ENCODE results near the gene TUBGCP2. TPM values are rescaled to one million over a fixed set of nuclear protein-coding genes. Genes with fewer than 3 reads are reported as not detected.

Gene TUBGCP2
- total and polyA plus RNA-seq, 9 of the 15 experiments (the other 6 are each of a cell fraction or from before 2014, with no cell fraction given) = 4.3 to 56.6 (median 28.4) TPM

DNA sequence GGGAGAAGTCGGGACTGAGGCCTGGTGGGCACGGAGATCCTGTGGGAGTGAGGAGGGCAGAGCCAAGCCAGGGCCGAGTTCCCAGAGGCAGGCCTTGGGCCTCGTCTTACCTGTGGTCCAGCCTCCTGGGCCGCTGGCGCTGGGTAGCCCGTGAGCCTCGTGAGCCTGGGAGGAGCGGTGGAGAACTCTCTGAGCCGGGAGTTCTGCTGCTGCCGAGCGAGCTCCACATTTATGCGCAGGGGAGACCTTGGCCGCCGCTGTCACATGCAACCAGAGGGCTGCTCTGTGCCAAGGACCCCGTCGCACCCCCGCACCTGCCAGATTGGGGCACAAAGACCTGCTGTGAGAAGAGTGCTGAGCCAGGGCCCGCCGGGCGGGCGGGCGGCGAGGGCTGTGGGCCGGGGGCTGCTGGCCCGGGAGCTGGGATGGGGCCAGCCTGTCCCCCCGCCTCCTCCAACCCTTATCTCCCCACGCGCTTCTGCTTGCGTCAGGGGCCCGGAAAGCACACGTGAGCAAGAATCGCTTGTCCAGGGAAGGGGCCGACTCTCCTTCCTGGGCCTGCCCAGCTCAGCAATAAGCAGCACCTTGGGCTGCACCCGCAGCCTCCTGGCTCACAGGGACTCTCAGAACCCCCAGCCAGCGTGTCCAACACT, 60.9 kb downstream of the TUBGCP2 start (continued):
- TF ChIP-seq, protein P1, sequence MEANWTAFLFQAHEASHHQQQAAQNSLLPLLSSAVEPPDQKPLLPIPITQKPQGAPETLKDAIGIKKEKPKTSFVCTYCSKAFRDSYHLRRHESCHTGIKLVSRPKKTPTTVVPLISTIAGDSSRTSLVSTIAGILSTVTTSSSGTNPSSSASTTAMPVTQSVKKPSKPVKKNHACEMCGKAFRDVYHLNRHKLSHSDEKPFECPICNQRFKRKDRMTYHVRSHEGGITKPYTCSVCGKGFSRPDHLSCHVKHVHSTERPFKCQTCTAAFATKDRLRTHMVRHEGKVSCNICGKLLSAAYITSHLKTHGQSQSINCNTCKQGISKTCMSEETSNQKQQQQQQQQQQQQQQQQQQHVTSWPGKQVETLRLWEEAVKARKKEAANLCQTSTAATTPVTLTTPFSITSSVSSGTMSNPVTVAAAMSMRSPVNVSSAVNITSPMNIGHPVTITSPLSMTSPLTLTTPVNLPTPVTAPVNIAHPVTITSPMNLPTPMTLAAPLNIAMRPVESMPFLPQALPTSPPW (CRISPR knock-in tag; IDR thresholded peaks at IDR 0.05) = peak; percentile 70
- TF ChIP-seq L3MBTL2 (IDR thresholded peaks at IDR 0.05) (peak; percentile 72), KDM5B (IDR thresholded peaks at IDR 0.05; ENCODE audit: insufficient replicate concordance, low read depth, low read length) (peak; percentile 26), ZFX (CRISPR knock-in tag; IDR thresholded peaks at IDR 0.05) (peak; percentile 71), BHLHE40 (IDR thresholded peaks at IDR 0.05; ENCODE audit: low read length) (peak; percentile 87), MAZ (CRISPR knock-in tag; conservative IDR thresholded peaks at IDR 0.05 in 1 of 2, IDR thresholded peaks at IDR 0.05 in 1 of 2) (0 out of 4 replicates have a peak, but pooled peaks of 1 of the 2 experiments have one; percentile 42), TCF3 (CRISPR knock-in tag; IDR thresholded peaks at IDR 0.05) (no peak)
- TF ChIP-seq, protein P2, sequence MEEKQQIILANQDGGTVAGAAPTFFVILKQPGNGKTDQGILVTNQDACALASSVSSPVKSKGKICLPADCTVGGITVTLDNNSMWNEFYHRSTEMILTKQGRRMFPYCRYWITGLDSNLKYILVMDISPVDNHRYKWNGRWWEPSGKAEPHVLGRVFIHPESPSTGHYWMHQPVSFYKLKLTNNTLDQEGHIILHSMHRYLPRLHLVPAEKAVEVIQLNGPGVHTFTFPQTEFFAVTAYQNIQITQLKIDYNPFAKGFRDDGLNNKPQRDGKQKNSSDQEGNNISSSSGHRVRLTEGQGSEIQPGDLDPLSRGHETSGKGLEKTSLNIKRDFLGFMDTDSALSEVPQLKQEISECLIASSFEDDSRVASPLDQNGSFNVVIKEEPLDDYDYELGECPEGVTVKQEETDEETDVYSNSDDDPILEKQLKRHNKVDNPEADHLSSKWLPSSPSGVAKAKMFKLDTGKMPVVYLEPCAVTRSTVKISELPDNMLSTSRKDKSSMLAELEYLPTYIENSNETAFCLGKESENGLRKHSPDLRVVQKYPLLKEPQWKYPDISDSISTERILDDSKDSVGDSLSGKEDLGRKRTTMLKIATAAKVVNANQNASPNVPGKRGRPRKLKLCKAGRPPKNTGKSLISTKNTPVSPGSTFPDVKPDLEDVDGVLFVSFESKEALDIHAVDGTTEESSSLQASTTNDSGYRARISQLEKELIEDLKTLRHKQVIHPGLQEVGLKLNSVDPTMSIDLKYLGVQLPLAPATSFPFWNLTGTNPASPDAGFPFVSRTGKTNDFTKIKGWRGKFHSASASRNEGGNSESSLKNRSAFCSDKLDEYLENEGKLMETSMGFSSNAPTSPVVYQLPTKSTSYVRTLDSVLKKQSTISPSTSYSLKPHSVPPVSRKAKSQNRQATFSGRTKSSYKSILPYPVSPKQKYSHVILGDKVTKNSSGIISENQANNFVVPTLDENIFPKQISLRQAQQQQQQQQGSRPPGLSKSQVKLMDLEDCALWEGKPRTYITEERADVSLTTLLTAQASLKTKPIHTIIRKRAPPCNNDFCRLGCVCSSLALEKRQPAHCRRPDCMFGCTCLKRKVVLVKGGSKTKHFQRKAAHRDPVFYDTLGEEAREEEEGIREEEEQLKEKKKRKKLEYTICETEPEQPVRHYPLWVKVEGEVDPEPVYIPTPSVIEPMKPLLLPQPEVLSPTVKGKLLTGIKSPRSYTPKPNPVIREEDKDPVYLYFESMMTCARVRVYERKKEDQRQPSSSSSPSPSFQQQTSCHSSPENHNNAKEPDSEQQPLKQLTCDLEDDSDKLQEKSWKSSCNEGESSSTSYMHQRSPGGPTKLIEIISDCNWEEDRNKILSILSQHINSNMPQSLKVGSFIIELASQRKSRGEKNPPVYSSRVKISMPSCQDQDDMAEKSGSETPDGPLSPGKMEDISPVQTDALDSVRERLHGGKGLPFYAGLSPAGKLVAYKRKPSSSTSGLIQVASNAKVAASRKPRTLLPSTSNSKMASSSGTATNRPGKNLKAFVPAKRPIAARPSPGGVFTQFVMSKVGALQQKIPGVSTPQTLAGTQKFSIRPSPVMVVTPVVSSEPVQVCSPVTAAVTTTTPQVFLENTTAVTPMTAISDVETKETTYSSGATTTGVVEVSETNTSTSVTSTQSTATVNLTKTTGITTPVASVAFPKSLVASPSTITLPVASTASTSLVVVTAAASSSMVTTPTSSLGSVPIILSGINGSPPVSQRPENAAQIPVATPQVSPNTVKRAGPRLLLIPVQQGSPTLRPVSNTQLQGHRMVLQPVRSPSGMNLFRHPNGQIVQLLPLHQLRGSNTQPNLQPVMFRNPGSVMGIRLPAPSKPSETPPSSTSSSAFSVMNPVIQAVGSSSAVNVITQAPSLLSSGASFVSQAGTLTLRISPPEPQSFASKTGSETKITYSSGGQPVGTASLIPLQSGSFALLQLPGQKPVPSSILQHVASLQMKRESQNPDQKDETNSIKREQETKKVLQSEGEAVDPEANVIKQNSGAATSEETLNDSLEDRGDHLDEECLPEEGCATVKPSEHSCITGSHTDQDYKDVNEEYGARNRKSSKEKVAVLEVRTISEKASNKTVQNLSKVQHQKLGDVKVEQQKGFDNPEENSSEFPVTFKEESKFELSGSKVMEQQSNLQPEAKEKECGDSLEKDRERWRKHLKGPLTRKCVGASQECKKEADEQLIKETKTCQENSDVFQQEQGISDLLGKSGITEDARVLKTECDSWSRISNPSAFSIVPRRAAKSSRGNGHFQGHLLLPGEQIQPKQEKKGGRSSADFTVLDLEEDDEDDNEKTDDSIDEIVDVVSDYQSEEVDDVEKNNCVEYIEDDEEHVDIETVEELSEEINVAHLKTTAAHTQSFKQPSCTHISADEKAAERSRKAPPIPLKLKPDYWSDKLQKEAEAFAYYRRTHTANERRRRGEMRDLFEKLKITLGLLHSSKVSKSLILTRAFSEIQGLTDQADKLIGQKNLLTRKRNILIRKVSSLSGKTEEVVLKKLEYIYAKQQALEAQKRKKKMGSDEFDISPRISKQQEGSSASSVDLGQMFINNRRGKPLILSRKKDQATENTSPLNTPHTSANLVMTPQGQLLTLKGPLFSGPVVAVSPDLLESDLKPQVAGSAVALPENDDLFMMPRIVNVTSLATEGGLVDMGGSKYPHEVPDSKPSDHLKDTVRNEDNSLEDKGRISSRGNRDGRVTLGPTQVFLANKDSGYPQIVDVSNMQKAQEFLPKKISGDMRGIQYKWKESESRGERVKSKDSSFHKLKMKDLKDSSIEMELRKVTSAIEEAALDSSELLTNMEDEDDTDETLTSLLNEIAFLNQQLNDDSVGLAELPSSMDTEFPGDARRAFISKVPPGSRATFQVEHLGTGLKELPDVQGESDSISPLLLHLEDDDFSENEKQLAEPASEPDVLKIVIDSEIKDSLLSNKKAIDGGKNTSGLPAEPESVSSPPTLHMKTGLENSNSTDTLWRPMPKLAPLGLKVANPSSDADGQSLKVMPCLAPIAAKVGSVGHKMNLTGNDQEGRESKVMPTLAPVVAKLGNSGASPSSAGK (IDR thresholded peaks at IDR 0.05) = peak; percentile 49; the same call in 1 of the 2 replicates
- TF ChIP-seq, protein P3, sequence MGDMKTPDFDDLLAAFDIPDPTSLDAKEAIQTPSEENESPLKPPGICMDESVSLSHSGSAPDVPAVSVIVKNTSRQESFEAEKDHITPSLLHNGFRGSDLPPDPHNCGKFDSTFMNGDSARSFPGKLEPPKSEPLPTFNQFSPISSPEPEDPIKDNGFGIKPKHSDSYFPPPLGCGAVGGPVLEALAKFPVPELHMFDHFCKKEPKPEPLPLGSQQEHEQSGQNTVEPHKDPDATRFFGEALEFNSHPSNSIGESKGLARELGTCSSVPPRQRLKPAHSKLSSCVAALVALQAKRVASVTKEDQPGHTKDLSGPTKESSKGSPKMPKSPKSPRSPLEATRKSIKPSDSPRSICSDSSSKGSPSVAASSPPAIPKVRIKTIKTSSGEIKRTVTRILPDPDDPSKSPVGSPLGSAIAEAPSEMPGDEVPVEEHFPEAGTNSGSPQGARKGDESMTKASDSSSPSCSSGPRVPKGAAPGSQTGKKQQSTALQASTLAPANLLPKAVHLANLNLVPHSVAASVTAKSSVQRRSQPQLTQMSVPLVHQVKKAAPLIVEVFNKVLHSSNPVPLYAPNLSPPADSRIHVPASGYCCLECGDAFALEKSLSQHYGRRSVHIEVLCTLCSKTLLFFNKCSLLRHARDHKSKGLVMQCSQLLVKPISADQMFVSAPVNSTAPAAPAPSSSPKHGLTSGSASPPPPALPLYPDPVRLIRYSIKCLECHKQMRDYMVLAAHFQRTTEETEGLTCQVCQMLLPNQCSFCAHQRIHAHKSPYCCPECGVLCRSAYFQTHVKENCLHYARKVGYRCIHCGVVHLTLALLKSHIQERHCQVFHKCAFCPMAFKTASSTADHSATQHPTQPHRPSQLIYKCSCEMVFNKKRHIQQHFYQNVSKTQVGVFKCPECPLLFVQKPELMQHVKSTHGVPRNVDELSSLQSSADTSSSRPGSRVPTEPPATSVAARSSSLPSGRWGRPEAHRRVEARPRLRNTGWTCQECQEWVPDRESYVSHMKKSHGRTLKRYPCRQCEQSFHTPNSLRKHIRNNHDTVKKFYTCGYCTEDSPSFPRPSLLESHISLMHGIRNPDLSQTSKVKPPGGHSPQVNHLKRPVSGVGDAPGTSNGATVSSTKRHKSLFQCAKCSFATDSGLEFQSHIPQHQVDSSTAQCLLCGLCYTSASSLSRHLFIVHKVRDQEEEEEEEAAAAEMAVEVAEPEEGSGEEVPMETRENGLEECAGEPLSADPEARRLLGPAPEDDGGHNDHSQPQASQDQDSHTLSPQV (IDR thresholded peaks at IDR 0.05) = peak; percentile 65; the same call in 1 of the 2 replicates
